Measurements from ENCODE around the gene LIMA1. TPM values are rescaled to one million over a fixed set of nuclear protein-coding genes. Genes with fewer than 3 reads are reported as not detected.

The LIMA1 gene
- total and polyA plus RNA-seq, 4 donors = 35.9 to 177 (median 140) TPM

DNA sequence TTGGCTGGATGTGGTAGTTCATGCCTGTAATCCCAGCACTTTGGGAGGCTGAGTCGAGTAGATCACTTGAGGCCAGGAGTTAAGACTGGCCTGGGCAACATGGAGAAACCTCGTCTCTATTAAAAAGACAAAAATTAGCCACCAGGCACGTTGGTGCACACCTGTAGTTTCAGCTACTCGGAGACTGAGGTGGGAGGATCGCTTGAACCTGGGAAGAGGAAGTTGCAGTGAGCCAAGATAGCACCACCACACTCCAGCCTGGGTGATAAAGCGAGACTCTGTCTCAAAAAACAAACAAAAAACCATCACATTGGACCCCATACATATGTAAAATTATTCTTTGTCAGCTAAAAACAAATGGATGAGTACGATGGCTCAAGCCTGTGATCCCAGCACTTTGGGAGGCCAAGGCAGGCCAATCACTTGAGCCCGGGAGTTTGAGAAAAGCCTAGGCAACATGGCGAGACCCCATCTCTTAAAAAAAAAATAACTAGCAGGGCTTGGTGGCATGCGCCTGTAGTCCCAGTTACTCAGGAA lies 43.9 kb downstream of the LIMA1 start:
- H3K36me3 ChIP-seq (ENCODE audit: control insufficient read depth in 1 of 2, insufficient read depth in 2 of 2, low read length in 1 of 2) = no peaks in the 10 kb centered on the region
- ATAC-seq (ENCODE audit: low FRiP score) (no peak), DNase-seq (no peak)
- no peak overlapping the region for H3K27ac ChIP-seq (ENCODE audit: low read depth in 1 of 2, low read length in 2 of 2)
- H3K4me1 ChIP-seq (ENCODE audit: control insufficient read depth in 1 of 2, insufficient read depth in 2 of 2, low read length in 2 of 2) = peaks cover 0 to 3% of the 10 kb centered on the region in 2 donors
- no peaks in the 10 kb centered on the region for H3K9me3 ChIP-seq (ENCODE audit: control insufficient read depth, low read length)
- H3K27me3 ChIP-seq (ENCODE audit: control insufficient read depth in 1 of 2, insufficient read depth in 2 of 2, low read length in 1 of 2) = no peaks in the 10 kb centered on the region
- intact Hi-C loops (cut with DNase I) = no loop called here
- no peak overlapping the region for H3K4me3 ChIP-seq (ENCODE audit: low read length in 2 of 2)
- WGBS, 2 donors = 90 to 97% methylated on average over 10 of the region's 10 CpGs

- ATAC-seq (ENCODE audit: low FRiP score) (no peak), DNase-seq (no peak)
- Histone ChIP-seq H3K27me3 (ENCODE audit: control insufficient read depth in 1 of 2, insufficient read depth in 2 of 2, low read length in 1 of 2) (no peaks in the 10 kb centered on the region), H3K4me3 (ENCODE audit: low read length in 2 of 2) (no peak overlapping the region), H3K36me3 (ENCODE audit: control insufficient read depth in 1 of 2, insufficient read depth in 2 of 2, low read length in 1 of 2) (no peaks in the 10 kb centered on the region), H3K9me3 (ENCODE audit: control insufficient read depth, low read length) (no peaks in the 10 kb centered on the region), H3K27ac (ENCODE audit: low read depth in 1 of 2, low read length in 2 of 2) (no peak overlapping the region), H3K4me1 (ENCODE audit: control insufficient read depth in 1 of 2, insufficient read depth in 2 of 2, low read length in 2 of 2) (no peaks in the 10 kb centered on the region)
- whole genome bisulfite sequencing, 2 donors = 70 to 71% methylated on average over 3 of the region's 3 CpGs
- intact Hi-C loops (cut with DNase I) = no loop called here
Measured at GRCh38 chr12:50234347-50234746, 49.0 kb downstream of the LIMA1 start.

GRCh38 chr12:50232771-50233209 lies 50.5 kb downstream of the LIMA1 start:
- Histone ChIP-seq H3K27me3 (ENCODE audit: control insufficient read depth in 1 of 2, insufficient read depth in 2 of 2, low read length in 1 of 2) (no peaks in the 10 kb centered on the region), H3K27ac (ENCODE audit: low read depth in 1 of 2, low read length in 2 of 2) (no peak overlapping the region), H3K4me3 (ENCODE audit: low read length in 2 of 2) (no peak overlapping the region), H3K9me3 (ENCODE audit: control insufficient read depth, low read length) (no peaks in the 10 kb centered on the region), H3K36me3 (ENCODE audit: control insufficient read depth in 1 of 2, insufficient read depth in 2 of 2, low read length in 1 of 2) (no peaks in the 10 kb centered on the region), H3K4me1 (ENCODE audit: control insufficient read depth in 1 of 2, insufficient read depth in 2 of 2, low read length in 2 of 2) (no peaks in the 10 kb centered on the region)
- intact Hi-C loops (cut with DNase I) = no loop called here
- 49 to 65% methylated on average over 9 of the region's 9 CpGs for WGBS, 2 donors
- ATAC-seq (ENCODE audit: low FRiP score) = no peak
- no peak for DNase-seq

DNA sequence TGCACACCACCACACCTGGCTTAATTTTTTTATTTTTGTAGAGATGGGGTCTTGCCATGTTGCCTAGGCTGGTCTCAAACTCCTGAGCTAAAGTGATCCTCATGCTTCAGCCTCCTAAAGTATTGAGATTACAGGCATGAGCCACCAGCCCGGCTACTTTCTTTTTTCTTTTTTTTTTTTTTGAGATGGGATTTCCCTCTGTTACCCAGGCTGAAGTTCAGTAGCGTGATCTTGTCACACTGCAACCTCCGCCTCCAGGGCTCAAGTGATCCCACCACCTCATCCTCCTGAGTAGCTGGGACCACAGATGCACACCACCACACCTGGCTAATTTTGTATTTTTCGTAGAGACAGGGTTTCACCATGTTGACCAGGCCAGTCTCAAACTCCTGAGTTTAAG lies 51.1 kb downstream of the LIMA1 start:
- 95% methylated on average over 4 of the region's 4 CpGs for WGBS, 2 donors
- Histone ChIP-seq H3K27ac (ENCODE audit: low read depth in 1 of 2, low read length in 2 of 2) (no peak overlapping the region), H3K27me3 (ENCODE audit: control insufficient read depth in 1 of 2, insufficient read depth in 2 of 2, low read length in 1 of 2) (no peaks in the 10 kb centered on the region), H3K4me1 (ENCODE audit: control insufficient read depth in 1 of 2, insufficient read depth in 2 of 2, low read length in 2 of 2) (no peaks in the 10 kb centered on the region), H3K9me3 (ENCODE audit: control insufficient read depth, low read length) (no peaks in the 10 kb centered on the region), H3K36me3 (ENCODE audit: control insufficient read depth in 1 of 2, insufficient read depth in 2 of 2, low read length in 1 of 2) (no peaks in the 10 kb centered on the region), H3K4me3 (ENCODE audit: low read length in 2 of 2) (no peak overlapping the region)
- ATAC-seq (ENCODE audit: low FRiP score) = no peak
- no peak for DNase-seq
- intact Hi-C loops (cut with DNase I) = no loop called here

DNA sequence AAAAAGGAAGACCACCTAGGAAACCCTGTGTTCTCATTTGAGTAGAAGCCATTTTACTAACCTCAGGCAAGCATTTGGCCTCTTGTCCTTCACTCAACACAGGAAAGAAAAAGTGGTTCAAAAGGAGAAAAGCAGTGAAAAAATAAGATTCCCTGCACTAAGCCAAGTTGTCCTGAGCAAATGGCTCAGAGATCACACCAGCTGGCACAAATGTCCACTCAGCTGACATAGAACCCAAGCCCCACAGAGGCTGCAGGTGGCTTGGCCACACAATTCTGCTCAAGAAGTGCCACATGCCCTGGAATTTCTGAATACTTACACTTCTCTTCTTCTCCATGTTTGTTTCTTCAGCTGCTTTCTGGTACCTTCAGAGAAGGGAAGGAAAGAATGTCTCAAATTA lies 52.0 kb downstream of the LIMA1 start:
- no peaks in the 10 kb centered on the region for H3K4me1 ChIP-seq (ENCODE audit: control insufficient read depth in 1 of 2, insufficient read depth in 2 of 2, low read length in 2 of 2)
- H3K4me3 ChIP-seq (ENCODE audit: low read length in 2 of 2) = no peak overlapping the region
- no peaks in the 10 kb centered on the region for H3K27me3 ChIP-seq (ENCODE audit: control insufficient read depth in 1 of 2, insufficient read depth in 2 of 2, low read length in 1 of 2)
- no peaks in the 10 kb centered on the region for H3K36me3 ChIP-seq (ENCODE audit: control insufficient read depth in 1 of 2, insufficient read depth in 2 of 2, low read length in 1 of 2)
- ATAC-seq (ENCODE audit: low FRiP score) = no peak
- H3K9me3 ChIP-seq (ENCODE audit: control insufficient read depth, low read length) = no peaks in the 10 kb centered on the region
- DNase-seq = no peak
- no peak overlapping the region for H3K27ac ChIP-seq (ENCODE audit: low read depth in 1 of 2, low read length in 2 of 2)
- intact Hi-C loops (cut with DNase I) = no loop called here

GRCh38 chr12:50230217-50230616 lies 53.1 kb downstream of the LIMA1 start:
- Histone ChIP-seq H3K9me3 (ENCODE audit: control insufficient read depth, low read length) (no peaks in the 10 kb centered on the region), H3K4me3 (ENCODE audit: low read length in 2 of 2) (no peak overlapping the region), H3K27ac (ENCODE audit: low read depth in 1 of 2, low read length in 2 of 2) (no peak overlapping the region), H3K36me3 (ENCODE audit: control insufficient read depth in 1 of 2, insufficient read depth in 2 of 2, low read length in 1 of 2) (no peaks in the 10 kb centered on the region), H3K4me1 (ENCODE audit: control insufficient read depth in 1 of 2, insufficient read depth in 2 of 2, low read length in 2 of 2) (no peaks in the 10 kb centered on the region), H3K27me3 (ENCODE audit: control insufficient read depth in 1 of 2, insufficient read depth in 2 of 2, low read length in 1 of 2) (no peaks in the 10 kb centered on the region)
- intact Hi-C loops (cut with DNase I) = no loop called here
- ATAC-seq (ENCODE audit: low FRiP score) (no peak), DNase-seq (no peak)
- 95 to 96% methylated on average over 6 of the region's 6 CpGs for WGBS, 2 donors

GRCh38 chr12:50224026-50224692 lies 59.2 kb downstream of the LIMA1 start:
- intact Hi-C loops (cut with DNase I) = loop anchor here (5.0 kb wide), 4 partner anchors 37 to 88 kb away; partner anchors contain the start of gene LIMA1 (in 1 of the 2)
- 33 to 38% methylated on average over 2 of the region's 2 CpGs for WGBS, 2 donors
- ATAC-seq (ENCODE audit: low FRiP score) (no peak), DNase-seq (no peak)
- Histone ChIP-seq H3K4me1 (ENCODE audit: control insufficient read depth in 1 of 2, insufficient read depth in 2 of 2, low read length in 2 of 2) (peaks cover 3 to 4% of the 10 kb centered on the region in 2 donors), H3K36me3 (ENCODE audit: control insufficient read depth in 1 of 2, insufficient read depth in 2 of 2, low read length in 1 of 2) (no peaks in the 10 kb centered on the region), H3K27ac (ENCODE audit: low read depth in 1 of 2, low read length in 2 of 2) (no peak overlapping the region), H3K27me3 (ENCODE audit: control insufficient read depth in 1 of 2, insufficient read depth in 2 of 2, low read length in 1 of 2) (no peaks in the 10 kb centered on the region), H3K4me3 (ENCODE audit: low read length in 2 of 2) (no peak overlapping the region), H3K9me3 (ENCODE audit: control insufficient read depth, low read length) (no peaks in the 10 kb centered on the region)

- H3K4me3 ChIP-seq (ENCODE audit: low read length in 2 of 2) = peak overlapping the region; percentile 73 to 96
- WGBS, 2 donors = 0 to 2% methylated on average over 5 of the region's 5 CpGs
- intact Hi-C loops (cut with DNase I) = loop anchor here (5.0 kb wide), 4 partner anchors 35 to 90 kb away; partner anchors contain the start of gene LIMA1 (in 1 of the 2)
- H3K27me3 ChIP-seq (ENCODE audit: control insufficient read depth in 1 of 2, insufficient read depth in 2 of 2, low read length in 1 of 2) = no peaks in the 10 kb centered on the region
- no peaks in the 10 kb centered on the region for H3K36me3 ChIP-seq (ENCODE audit: control insufficient read depth in 1 of 2, insufficient read depth in 2 of 2, low read length in 1 of 2)
- DNase-seq (peak in 1 of 2 donors; percentile 61), ATAC-seq (ENCODE audit: low FRiP score) (peak; percentile 90)
- peaks cover 4 to 7% of the 10 kb centered on the region in 2 donors for H3K4me1 ChIP-seq (ENCODE audit: control insufficient read depth in 1 of 2, insufficient read depth in 2 of 2, low read length in 2 of 2)
- peak overlapping the region; percentile 86 to 99 for H3K27ac ChIP-seq (ENCODE audit: low read depth in 1 of 2, low read length in 2 of 2)
- no peaks in the 10 kb centered on the region for H3K9me3 ChIP-seq (ENCODE audit: control insufficient read depth, low read length)
Measured at GRCh38 chr12:50222275-50222783, 61.0 kb downstream of the LIMA1 start.
